HCT116 (cell line): Measurements from ENCODE around the gene MICA. TPM values are rescaled to one million over a fixed set of nuclear protein-coding genes. Genes with fewer than 3 reads are reported as not detected.

Experiments
- ATAC-seq: fragments of 200-7000 bp; cut with Tn5 transposase; 2 replicates; pipeline ENCODE4 v1.9.1; 2020; ENCODE audit warnings: mild to moderate bottlenecking, moderate library complexity
- BruUV-seq: library from RNA; stranded (reverse); fragments of 400-500 nt; replicated peaks from 2 replicates; lab custom pipeline; 2021; lab: Mats Ljungman, UMichigan
- CTCF ChIA-PET: fragments of 300-600 bp; sonication (Branson Sonifier 250); formaldehyde crosslinking; loops from one replicate; lab custom pipeline; 2021; ENCODE audit warnings: antibody characterized with exemption; lab: Charles Lee
- POLR2A ChIA-PET: fragments of 300-600, 350-600 bp; sonication (Branson Sonifier 250); formaldehyde crosslinking; loops from one replicate; lab custom pipeline; 2021; ENCODE audit warnings: antibody characterized with exemption; lab: Charles Lee
- RAD21 ChIA-PET, 2 experiments: fragments of 300-600 bp; sonication (Branson Sonifier 250); formaldehyde crosslinking; loops; one replicate each; lab custom pipeline; 2023; ENCODE audit warnings: low total read pairs in 2 of 2; ENCODE audit not compliant: uncharacterized antibody in 2 of 2, unreplicated experiment in 2 of 2, low non-redundant PET in 1 of 2; lab: Charles Lee
- DNase-seq: peaks from one replicate; pipeline ENCODE4 v3.0.0-alpha.2; 2010; ENCODE audit warnings: low read depth, low spot score
- H2AFZ ChIP-seq: fragments of 200-600 bp; shearing (Covaris generic), sonication (generic); 2 replicates; pipeline ENCODE4 v1.6.1; 2017; ENCODE audit warnings: low read depth, mixed run types, mixed read lengths, antibody characterized with exemption, low read length; ENCODE audit not compliant: poor library complexity, severe bottlenecking
- H3K27ac ChIP-seq: 2 replicates; pipeline ENCODE4 v1.5.1; 2012; ENCODE audit warnings: low read depth, low read length
- H3K27me3 ChIP-seq: fragments of 200-600 bp; sonication (generic); 2 replicates; pipeline ENCODE4 v1.6.1; 2016; ENCODE audit warnings: mixed run types, low read length, mixed read lengths; ENCODE audit not compliant: insufficient read depth
- H3K36me3 ChIP-seq, 2 experiments: fragments of 200-500 bp in 1 of 2; fragments of 200-600 bp in 1 of 2; sonication (Bioruptor generic) in 1 of 2; sonication (generic) in 1 of 2; 2 replicates each; pipeline versions ENCODE4 v1.5.1 to v1.6.1; 2014 to 2016; ENCODE audit warnings: low read length in 2 of 2, inconsistent platforms in 1 of 2, mixed read lengths in 1 of 2, mixed run types in 1 of 2; ENCODE audit not compliant: insufficient read depth in 2 of 2, control insufficient read depth in 1 of 2
- H3K4me1 ChIP-seq, 2 experiments: fragments of 200-600 bp in 1 of 2; sonication (generic) in 1 of 2; 2 replicates each; pipeline versions ENCODE4 v1.5.1 to v1.6.1; 2012 to 2017; ENCODE audit warnings: low read length in 2 of 2, inconsistent platforms in 1 of 2, mild to moderate bottlenecking in 1 of 2, mixed read lengths in 1 of 2, mixed run types in 1 of 2, moderate library complexity in 1 of 2; ENCODE audit not compliant: insufficient read depth in 2 of 2, control insufficient read depth in 1 of 2
- H3K4me2 ChIP-seq: fragments of 200-600 bp; sonication (generic); 2 replicates; pipeline ENCODE4 v1.6.1; 2017; ENCODE audit warnings: mixed run types, low read length, mixed read lengths
- H3K4me3 ChIP-seq, 2 experiments: fragments of 200-600 bp in 1 of 2; sonication (generic) in 1 of 2; replicated peaks in 1 of 2; 2 replicates each; pipeline ENCODE4 v1.5.1; 2011 to 2016; ENCODE audit warnings: low read length in 2 of 2, control low read depth in 1 of 2, low read depth in 1 of 2, mild to moderate bottlenecking in 1 of 2, mixed read lengths in 1 of 2, mixed run types in 1 of 2
- H3K79me2 ChIP-seq: fragments of 200-600 bp; sonication (generic); 2 replicates; pipeline ENCODE4 v1.6.1; 2017; ENCODE audit warnings: mild to moderate bottlenecking, mixed run types, low read length, moderate library complexity, mixed read lengths; ENCODE audit not compliant: insufficient read depth
- H3K9ac ChIP-seq: fragments of 200-600 bp; sonication (generic); 2 replicates; pipeline ENCODE4 v1.6.1; 2016; ENCODE audit warnings: low read length, mixed read lengths
- H3K9me2 ChIP-seq: fragments of 200-600 bp; sonication (generic), shearing (Covaris generic); 2 replicates; pipeline ENCODE4 v1.6.1; 2017; ENCODE audit warnings: mixed run types, mild to moderate bottlenecking, moderate library complexity; ENCODE audit not compliant: insufficient read depth
- H3K9me3 ChIP-seq, 2 experiments: fragments of 200-500 bp in 1 of 2; fragments of 200-600 bp in 1 of 2; sonication (Bioruptor generic) in 1 of 2; sonication (generic) in 1 of 2; 2 replicates each; pipeline ENCODE4 v1.6.1; 2014 to 2017; ENCODE audit warnings: low read length in 2 of 2, mixed read lengths in 2 of 2, inconsistent platforms in 1 of 2, low read depth in 1 of 2, mild to moderate bottlenecking in 1 of 2, mixed run types in 1 of 2, moderate library complexity in 1 of 2; ENCODE audit not compliant: control insufficient read depth in 1 of 2, insufficient read depth in 1 of 2
- H4K20me1 ChIP-seq: fragments of 200-600 bp; sonication (generic), shearing (Covaris generic); 2 replicates; pipeline ENCODE4 v1.6.1; 2017; ENCODE audit warnings: mixed run types, mild to moderate bottlenecking, moderate library complexity; ENCODE audit not compliant: insufficient read depth
- CBX3 ChIP-seq: IDR thresholded peaks from 2 replicates; pipeline ENCODE4 v1.6.1; 2012; ENCODE audit warnings: low read depth
- CEBPB ChIP-seq: IDR thresholded peaks from 2 replicates; pipeline ENCODE4 v1.6.1; 2012; ENCODE audit warnings: low read depth
- CTCF ChIP-seq, 3 experiments: fragments of 200-600 bp in 1 of 3; sonication (generic) in 1 of 3; IDR thresholded peaks in 2 of 3; conservative IDR thresholded peaks in 1 of 3; 2 replicates each; pipeline ENCODE4 v1.5.1; 2012 to 2017; ENCODE audit warnings: low read depth in 2 of 3, low read length in 2 of 3, antibody characterized with exemption in 1 of 3, borderline replicate concordance in 1 of 3, control low read depth in 1 of 3, mild to moderate bottlenecking in 1 of 3, mixed read lengths in 1 of 3, mixed run types in 1 of 3, moderate library complexity in 1 of 3; ENCODE audit not compliant: insufficient read depth in 1 of 3
- EZH2phosphoT487 ChIP-seq: fragments of 200-600 bp; IDR thresholded peaks from 2 replicates; pipeline ENCODE4 v1.6.1; 2018; ENCODE audit warnings: antibody characterized with exemption, borderline replicate concordance
- FOSL1 ChIP-seq: IDR thresholded peaks from 2 replicates; pipeline ENCODE4 v1.6.1; 2012; ENCODE audit warnings: low read depth
- MAX ChIP-seq: IDR thresholded peaks from 2 replicates; pipeline ENCODE4 v1.6.1; 2012
- POLR2AphosphoS5 ChIP-seq: IDR thresholded peaks from 2 replicates; pipeline ENCODE4 v1.6.1; 2011; ENCODE audit warnings: mild to moderate bottlenecking, low read depth, low read length, moderate library complexity
- RAD21 ChIP-seq: IDR thresholded peaks from 2 replicates; pipeline ENCODE4 v1.6.1; 2012; ENCODE audit warnings: low read depth, mild to moderate bottlenecking
- SIN3A ChIP-seq: IDR thresholded peaks from 2 replicates; pipeline ENCODE4 v1.6.1; 2012; ENCODE audit warnings: low read depth
- SP1 ChIP-seq: IDR thresholded peaks from 2 replicates; pipeline ENCODE4 v1.6.1; 2012; ENCODE audit warnings: low read depth
- SRF ChIP-seq: IDR thresholded peaks from 2 replicates; pipeline ENCODE4 v1.6.1; 2012; ENCODE audit warnings: low read depth
- TCF7L2 ChIP-seq: IDR thresholded peaks from 2 replicates; pipeline ENCODE4 v1.7.0; 2011; ENCODE audit warnings: borderline replicate concordance, inconsistent platforms; ENCODE audit not compliant: insufficient read depth, insufficient read length; ENCODE audit errors: extremely low read depth
- YY1 ChIP-seq: IDR thresholded peaks from 2 replicates; pipeline ENCODE4 v1.6.1; 2011; ENCODE audit warnings: low read length, low read depth, moderate library complexity, mild to moderate bottlenecking; ENCODE audit not compliant: insufficient replicate concordance; ENCODE audit errors: extremely low read depth
- ZBTB33 ChIP-seq: IDR thresholded peaks from 2 replicates; pipeline ENCODE4 v1.6.1; 2011; ENCODE audit warnings: mild to moderate bottlenecking, low read length, moderate library complexity; ENCODE audit not compliant: insufficient replicate concordance; ENCODE audit errors: extremely low read depth
- ZFX ChIP-seq: fragments of 450-650 bp; IDR thresholded peaks from 2 replicates; pipeline ENCODE4 v1.6.1; 2017
- intact Hi-C: fragments of 100-400 bp; cut with micrococcal nuclease; formaldehyde crosslinking; loops from 2 replicates; pipeline ENCODE4 v1.10.0; 2022
- total RNA-seq: library from RNA; stranded (reverse); gene quantifications from one replicate; pipeline ENCODE4 v1.2.1, GENCODE V29; 2021; ENCODE audit not compliant: unreplicated experiment

Gene MICA
- total RNA-seq, 1 experiment from 2014 or later, result 24.1 TPM

- CTCF ChIA-PET, result interaction anchor here (0.9 to 4.8 kb wide), 9 partner anchors 11 to 424 kb away, joined by 3 to 61 read pairs (median 4); no protein-coding TSS in a partner anchor
- RAD21 ChIA-PET, result interaction anchor here (1.0 to 3.3 kb wide), 3 partner anchors 167 to 169 kb away, joined by 3 to 13 read pairs (median 12); no protein-coding TSS in a partner anchor
- Histone ChIP-seq H3K4me3 (no peak overlapping the region), H4K20me1 (no peaks in the 10 kb centered on the region), H3K27ac (no peak overlapping the region), H3K36me3 (no peaks in the 10 kb centered on the region), H2AFZ (no peak overlapping the region), H3K9ac (no peak overlapping the region), H3K4me2 (no peak overlapping the region), H3K79me2 (no peaks in the 10 kb centered on the region), H3K9me2 (no peaks in the 10 kb centered on the region), H3K27me3 (no peaks in the 10 kb centered on the region), H3K9me3 (no peaks in the 10 kb centered on the region), H3K4me1 (peaks cover 0 to 18% of the 10 kb centered on the region in 2 experiments; a peak in 1 of 4 replicates)
- DNase-seq (no peak), ATAC-seq (no peak)
- TF ChIP-seq CBX3 (no peak), SRF (no peak), ZBTB33 (no peak), SP1 (no peak), CTCF (IDR thresholded peaks at IDR 0.05 in 2 of 3, conservative IDR thresholded peaks at IDR 0.05 in 1 of 3; ENCODE audit: borderline replicate concordance in 1 of 3, insufficient read depth in 1 of 3, low read depth in 2 of 3, low read length in 2 of 3) (no peak), CEBPB (no peak), EZH2phosphoT487 (no peak), RAD21 (no peak), FOSL1 (no peak), ZFX (no peak), POLR2AphosphoS5 (no peak), YY1 (no peak), MAX (no peak), SIN3A (no peak), TCF7L2 (no peak)
- BruUV-seq, result no TSS peak
- POLR2A ChIA-PET, result interaction anchor here (1.4 to 2.9 kb wide), 2 partner anchors 169 to 550 kb away, joined by 3 to 16 read pairs; no protein-coding TSS in a partner anchor
- intact Hi-C loops, result loop anchor here (5.0 kb wide), 1 partner anchor 94 kb away; the partner anchor contains the start of gene HLA-C
These were observed 37.5 kb upstream of the MICA start for GRCh38 chr6:31365864-31366263.
